T-cell (primary cell): Measurements from ENCODE around the gene WDFY1. TPM values are rescaled to one million over a fixed set of nuclear protein-coding genes. Genes with fewer than 3 reads are reported as not detected.

ENCODE experiments used
- ATAC-seq, 4 experiments: fragments of 200-7000 bp in 3 of 4; fragments of 150-1000 bp in 1 of 4; cut with Tn5 transposase; replicated peaks in 1 of 4; 1 replicate in 3 of 4; 2 replicates in 1 of 4; pipeline ENCODE4 v1.10.0; 2021; ENCODE audit warnings: moderate library complexity in 3 of 4, mild to moderate bottlenecking in 2 of 4, moderate number of reproducible peaks in 1 of 4
- CTCF ChIA-PET, 2 donors: fragments of 300-600 bp; sonication (Branson Sonifier 250); formaldehyde crosslinking; loops; one replicate each; lab custom pipeline; 2022; ENCODE audit warnings: antibody characterized with exemption in 2 of 2; lab: Charles Lee
- POLR2A ChIA-PET, 2 donors: fragments of 300-600 bp; sonication (Branson Sonifier 250); formaldehyde crosslinking; loops; one replicate each; lab custom pipeline; 2022; ENCODE audit warnings: antibody characterized with exemption in 2 of 2; lab: Charles Lee
- DNase-seq, 35 experiments: peaks; one replicate each; pipeline versions ENCODE4 v3.0.0 to v3.0.0-alpha.2; 2013 to 2023
- H3K27ac ChIP-seq: one replicate; pipeline ENCODE4 v1.5.1; 2013; ENCODE audit warnings: low read length
- H3K27me3 ChIP-seq, 2 experiments: replicated peaks in 1 of 2; 1 replicate in 1 of 2; 2 replicates in 1 of 2; pipeline versions ENCODE4 v1.6.1 to v1.7.0; 2013; ENCODE audit warnings: low read length in 1 of 2, mixed read lengths in 1 of 2; ENCODE audit not compliant: control insufficient read depth in 2 of 2, insufficient read depth in 2 of 2; ENCODE audit errors: extremely low read depth in 1 of 2
- H3K36me3 ChIP-seq, 2 donors: 1 replicate in 1 of 2; 2 replicates in 1 of 2; pipeline versions ENCODE4 v1.6.1 to v1.7.0; 2013; ENCODE audit warnings: low read length in 1 of 2; ENCODE audit not compliant: control insufficient read depth in 2 of 2, insufficient read depth in 1 of 2; ENCODE audit errors: extremely low read depth in 1 of 2
- H3K4me1 ChIP-seq, 2 experiments: 1 replicate in 1 of 2; 2 replicates in 1 of 2; pipeline versions ENCODE4 v1.6.1 to v1.7.0; 2013; ENCODE audit warnings: low read length in 2 of 2, mixed read lengths in 1 of 2; ENCODE audit not compliant: insufficient read depth in 2 of 2, control insufficient read depth in 1 of 2; ENCODE audit errors: extremely low read depth in 1 of 2
- H3K4me3 ChIP-seq, 2 donors: 1 replicate in 1 of 2; 2 replicates in 1 of 2; pipeline versions ENCODE4 v1.5.1 to v1.7.0; 2013; ENCODE audit warnings: mild to moderate bottlenecking in 2 of 2, low read length in 1 of 2, moderate library complexity in 1 of 2; ENCODE audit not compliant: control insufficient read depth in 1 of 2; ENCODE audit errors: extremely low read depth in 1 of 2
- H3K9me3 ChIP-seq: 2 replicates; pipeline ENCODE4 v1.7.0; 2013
- H3K27ac Mint-ChIP-seq, 2 donors: one replicate each; pipeline ENCODE4 v1.8.0; 2020 to 2021; ENCODE audit warnings: mild to moderate bottlenecking in 2 of 2, mixed read lengths in 2 of 2
- H3K27me3 Mint-ChIP-seq, 2 donors: one replicate each; pipeline ENCODE4 v1.8.0; 2021 to 2022; ENCODE audit warnings: mixed read lengths in 2 of 2
- H3K36me3 Mint-ChIP-seq: one replicate; pipeline ENCODE4 v1.8.0; 2021; ENCODE audit warnings: mixed read lengths
- H3K4me1 Mint-ChIP-seq, 3 donors: one replicate each; pipeline ENCODE4 v1.8.0; 2020 to 2022; ENCODE audit warnings: mixed read lengths in 3 of 3, mild to moderate bottlenecking in 1 of 3
- H3K4me3 Mint-ChIP-seq, 3 donors: one replicate each; pipeline ENCODE4 v1.8.0; 2020 to 2022; ENCODE audit warnings: mild to moderate bottlenecking in 3 of 3, mixed read lengths in 3 of 3, moderate library complexity in 3 of 3
- H3K9me3 Mint-ChIP-seq, 3 donors: one replicate each; pipeline ENCODE4 v1.8.0; 2020 to 2022; ENCODE audit warnings: mixed read lengths in 3 of 3
- WGBS: methylation state at CpG from one replicate; pipeline ENCODE4 v1.1.5; 2013; ENCODE audit warnings: missing lambda C conversion rate; ENCODE audit not compliant: insufficient coverage; 5-methylcytosine and 5-hydroxymethylcytosine counted together
- total RNA-seq, 35 experiments: library from RNA in 6 of 35; stranded (reverse) in 6 of 35; fragments of 120-200 nt in 1 of 35; gene quantifications; one replicate each; pipeline versions ENCODE4 v1.2.1 to v1.2.4 and lab custom pipeline; 2013 to 2026

Gene WDFY1
- total RNA-seq, 5 donors from 2014 or later (not counting 1 experiment from before 2014, with no cell fraction given) = 27.5 to 45.2 (median 36.6) TPM

- POLR2A ChIA-PET = no interaction called here
- no peaks in the 10 kb centered on the region for H3K9me3 ChIP-seq
- no peak overlapping the region for H3K4me3 ChIP-seq
- no CpG with 5 or more reads among the region's 3 CpGs for WGBS
- DNase-seq (no peak), ATAC-seq (no peak)
- Mint-ChIP-seq H3K9me3 (peaks cover 0 to 4% (median 0%) of the 10 kb centered on the region in 3 donors), H3K27me3 (no peaks in the 10 kb centered on the region), H3K4me3 (no peak overlapping the region), H3K4me1 (peaks cover 0 to 8% (median 3%) of the 10 kb centered on the region in 3 donors), H3K27ac (no peak overlapping the region), H3K36me3 (peaks cover 24% of the 10 kb centered on the region)
- CTCF ChIA-PET = interaction anchor here in 1 of 2 donors (0.9 kb wide), 1 partner anchor 14 kb away, joined by 3 read pairs; no protein-coding TSS in a partner anchor
- H3K36me3 ChIP-seq = no peaks in the 10 kb centered on the region
- H3K27me3 ChIP-seq = no peaks in the 10 kb centered on the region
- H3K27ac ChIP-seq = no peak overlapping the region
- H3K4me1 ChIP-seq = peaks cover 0 to 8% of the 10 kb centered on the region in 2 experiments
Observed at GRCh38 chr2:223853425-223853837, 91.7 kb downstream of the WDFY1 start.

GRCh38 chr2:223852281-223852795, 92.8 kb downstream of the WDFY1 start:
- ChIA-PET POLR2A (no interaction called here), CTCF (interaction anchor here in 1 of 2 donors (0.5 kb wide), 1 partner anchor 88 kb away, joined by 8 read pairs; no protein-coding TSS in a partner anchor)
- Histone ChIP-seq H3K9me3 (no peaks in the 10 kb centered on the region), H3K4me1 (peaks cover 0 to 8% of the 10 kb centered on the region in 2 experiments), H3K36me3 (no peaks in the 10 kb centered on the region), H3K4me3 (no peak overlapping the region), H3K27ac (no peak overlapping the region), H3K27me3 (no peaks in the 10 kb centered on the region)
- Mint-ChIP-seq H3K4me3 (no peak overlapping the region), H3K27ac (no peak overlapping the region), H3K27me3 (no peaks in the 10 kb centered on the region), H3K9me3 (peaks cover 0 to 4% (median 0%) of the 10 kb centered on the region in 3 donors), H3K36me3 (peaks cover 31% of the 10 kb centered on the region), H3K4me1 (peaks cover 7 to 16% (median 10%) of the 10 kb centered on the region in 3 donors)
- DNase-seq (no peak), ATAC-seq (no peak)
- WGBS = 92% methylated on average over 3 of the region's 3 CpGs

- H3K4me1 ChIP-seq = peaks cover 0 to 10% of the 10 kb centered on the region in 2 experiments
- H3K27ac Mint-ChIP-seq = no peak overlapping the region
- no peaks in the 10 kb centered on the region for H3K27me3 Mint-ChIP-seq
- CTCF ChIA-PET = interaction anchor here in 1 of 2 donors (0.7 kb wide), 1 partner anchor 18 kb away, joined by 3 read pairs; no protein-coding TSS in a partner anchor
- no peak overlapping the region for H3K4me3 ChIP-seq
- no peaks in the 10 kb centered on the region for H3K27me3 ChIP-seq
- no peak overlapping the region for H3K4me3 Mint-ChIP-seq
- H3K9me3 Mint-ChIP-seq = peaks cover 0 to 4% (median 0%) of the 10 kb centered on the region in 3 donors
- H3K36me3 ChIP-seq = no peaks in the 10 kb centered on the region
- no peaks in the 10 kb centered on the region for H3K9me3 ChIP-seq
- no peak for DNase-seq
- ATAC-seq = no peak
- 100% methylated on average over 1 of the region's 7 CpGs for WGBS
- H3K27ac ChIP-seq = no peak overlapping the region
- POLR2A ChIA-PET = interaction anchor here in 1 of 2 donors (0.6 kb wide), 1 partner anchor 131 kb away, joined by 3 read pairs; no protein-coding TSS in a partner anchor
- H3K36me3 Mint-ChIP-seq = peaks cover 31% of the 10 kb centered on the region
- H3K4me1 Mint-ChIP-seq = peaks cover 7 to 17% (median 10%) of the 10 kb centered on the region in 3 donors
Observed at GRCh38 chr2:223847410-223847809, 97.7 kb downstream of the WDFY1 start.

GRCh38 chr2:223846515-223846914, 98.6 kb downstream of the WDFY1 start:
- WGBS = no CpG with 5 or more reads among the region's 1 CpG
- Mint-ChIP-seq H3K4me3 (no peak overlapping the region), H3K36me3 (peaks cover 31% of the 10 kb centered on the region), H3K9me3 (peaks cover 0 to 4% (median 0%) of the 10 kb centered on the region in 3 donors), H3K27ac (no peak overlapping the region), H3K4me1 (peaks cover 7 to 16% (median 10%) of the 10 kb centered on the region in 3 donors), H3K27me3 (no peaks in the 10 kb centered on the region)
- H3K4me3 ChIP-seq = no peak overlapping the region
- H3K36me3 ChIP-seq = no peaks in the 10 kb centered on the region
- no peaks in the 10 kb centered on the region for H3K27me3 ChIP-seq
- POLR2A ChIA-PET = no interaction called here
- ATAC-seq (no peak), DNase-seq (no peak)
- no peaks in the 10 kb centered on the region for H3K9me3 ChIP-seq
- H3K4me1 ChIP-seq = peaks cover 0 to 5% of the 10 kb centered on the region in 2 experiments
- CTCF ChIA-PET = no interaction called here
- no peak overlapping the region for H3K27ac ChIP-seq

- Mint-ChIP-seq H3K27me3 (no peaks in the 10 kb centered on the region), H3K27ac (no peak overlapping the region), H3K4me1 (peaks cover 4 to 6% (median 6%) of the 10 kb centered on the region in 3 donors), H3K36me3 (no peaks in the 10 kb centered on the region), H3K9me3 (no peaks in the 10 kb centered on the region), H3K4me3 (no peak overlapping the region)
- no peak overlapping the region for H3K27ac ChIP-seq
- WGBS = 100% methylated on average over 1 of the region's 3 CpGs
- ATAC-seq (no peak), DNase-seq (no peak)
- H3K4me1 ChIP-seq = peaks cover under 1 to 7% of the 10 kb centered on the region in 2 experiments
- H3K36me3 ChIP-seq = no peaks in the 10 kb centered on the region
- no peaks in the 10 kb centered on the region for H3K27me3 ChIP-seq
- ChIA-PET CTCF (interaction anchor here in 1 of 2 donors (1.2 kb wide), 1 partner anchor 81 kb away, joined by 3 read pairs; no protein-coding TSS in a partner anchor), POLR2A (no interaction called here)
- H3K4me3 ChIP-seq = no peak overlapping the region
- H3K9me3 ChIP-seq = no peaks in the 10 kb centered on the region
Observed at GRCh38 chr2:223841436-223842190, 103.5 kb downstream of the WDFY1 start.
